HG03039 (cell line): ENCODE data around the gene FNDC8.
"Not testable (repeated sequence)": the region's sequence is repeated elsewhere in the genome, so short reads cannot be mapped to it uniquely, and the experiment has no call there.

Source experiments
- ATAC-seq: cut with Tn5 transposase; IDR thresholded peaks from one replicate; pipeline ENCODE4 v1.9.1; 2021; ENCODE audit warnings: mild to moderate bottlenecking, moderate library complexity; ENCODE audit not compliant: unreplicated experiment

Gene FNDC8

GRCh38 chr17:35141681-35142466 is 20.5 kb downstream of the FNDC8 start, which contains the start of gene NLE1:
Gene NLE1, minus strand, starts transcription at chr17:35142303. Its CDS starts 28 bp downstream, at chr17:35142275.
- peak; percentile 80 for ATAC-seq

- ATAC-seq, result no peak
Measured at GRCh38 chr17:35142467-35142796, 21.0 kb downstream of the FNDC8 start.

GRCh38 chr17:35144840-35145239 is 23.4 kb downstream of the FNDC8 start:
- ATAC-seq, result no peak

- ATAC-seq, result no peak
Measured at GRCh38 chr17:35146214-35146833, 24.9 kb downstream of the FNDC8 start.

- no peak for ATAC-seq
Measured at GRCh38 chr17:35147375-35147905, 26.0 kb downstream of the FNDC8 start, which contains the start of gene UNC45B. Gene UNC45B, plus strand, starts transcription at chr17:35147817. Its CDS starts 447 bp downstream, at chr17:35148264.

- no peak for ATAC-seq
Measured at GRCh38 chr17:35148144-35148543, 26.7 kb downstream of the FNDC8 start.

GRCh38 chr17:35149941-35150340 is 28.5 kb downstream of the FNDC8 start:
- ATAC-seq, result no peak

- ATAC-seq, result not testable (repeated sequence)
Measured at GRCh38 chr17:35151080-35151479, 29.7 kb downstream of the FNDC8 start.

- no peak for ATAC-seq
Measured at GRCh38 chr17:35152421-35153140, 31.2 kb downstream of the FNDC8 start.

- no peak for ATAC-seq
Measured at GRCh38 chr17:35154196-35155165, 33.1 kb downstream of the FNDC8 start.

- ATAC-seq, result no peak
Measured at GRCh38 chr17:35155246-35155645, 33.8 kb downstream of the FNDC8 start.

GRCh38 chr17:35159940-35160339 is 38.5 kb downstream of the FNDC8 start:
- ATAC-seq, result no peak

GRCh38 chr17:35160354-35161201 is 39.2 kb downstream of the FNDC8 start:
- no peak for ATAC-seq

GRCh38 chr17:35161281-35161761 is 39.9 kb downstream of the FNDC8 start:
- no peak for ATAC-seq

GRCh38 chr17:35162755-35163154 is 41.3 kb downstream of the FNDC8 start:
- no peak for ATAC-seq

- ATAC-seq, result no peak
Measured at GRCh38 chr17:35163886-35164285, 42.5 kb downstream of the FNDC8 start.

- no peak for ATAC-seq
Measured at GRCh38 chr17:35164716-35165115, 43.3 kb downstream of the FNDC8 start.

- ATAC-seq, result no peak
Measured at GRCh38 chr17:35166526-35166925, 45.1 kb downstream of the FNDC8 start.

- ATAC-seq, result no peak
Measured at GRCh38 chr17:35167046-35167445, 45.6 kb downstream of the FNDC8 start.
